Nephron progenitor cell (in vitro differentiated cells): ENCODE data around the gene LONRF2.

ENCODE experiments used
- DNase-seq: peaks from one replicate; pipeline ENCODE4 v3.0.0; 2021
- H3K27ac Mint-ChIP-seq: 2 replicates; pipeline ENCODE4 v1.8.0; 2021; ENCODE audit warnings: mild to moderate bottlenecking, moderate library complexity, mixed read lengths
- H3K27me3 Mint-ChIP-seq: 2 replicates; pipeline ENCODE4 v1.8.0; 2021; ENCODE audit warnings: mild to moderate bottlenecking, low read depth, mixed read lengths; ENCODE audit not compliant: poor library complexity
- H3K36me3 Mint-ChIP-seq: 2 replicates; pipeline ENCODE4 v1.8.0; 2021; ENCODE audit warnings: low read depth, mixed read lengths
- H3K4me1 Mint-ChIP-seq: 2 replicates; pipeline ENCODE4 v1.8.0; 2021; ENCODE audit warnings: mixed read lengths
- H3K4me3 Mint-ChIP-seq: 2 replicates; pipeline ENCODE4 v1.8.0; 2021; ENCODE audit warnings: mild to moderate bottlenecking, moderate library complexity, mixed read lengths
- H3K9me3 Mint-ChIP-seq: 2 replicates; pipeline ENCODE4 v1.8.0; 2021; ENCODE audit warnings: mild to moderate bottlenecking, moderate library complexity, mixed read lengths
- TF ChIP-seq, protein P1 (sequence below): fragments of 200-600 bp; sonication (generic); IDR thresholded peaks from 2 replicates; pipeline ENCODE4 v1.5.0; 2021; ENCODE audit warnings: antibody characterized with exemption

Gene LONRF2

DNA sequence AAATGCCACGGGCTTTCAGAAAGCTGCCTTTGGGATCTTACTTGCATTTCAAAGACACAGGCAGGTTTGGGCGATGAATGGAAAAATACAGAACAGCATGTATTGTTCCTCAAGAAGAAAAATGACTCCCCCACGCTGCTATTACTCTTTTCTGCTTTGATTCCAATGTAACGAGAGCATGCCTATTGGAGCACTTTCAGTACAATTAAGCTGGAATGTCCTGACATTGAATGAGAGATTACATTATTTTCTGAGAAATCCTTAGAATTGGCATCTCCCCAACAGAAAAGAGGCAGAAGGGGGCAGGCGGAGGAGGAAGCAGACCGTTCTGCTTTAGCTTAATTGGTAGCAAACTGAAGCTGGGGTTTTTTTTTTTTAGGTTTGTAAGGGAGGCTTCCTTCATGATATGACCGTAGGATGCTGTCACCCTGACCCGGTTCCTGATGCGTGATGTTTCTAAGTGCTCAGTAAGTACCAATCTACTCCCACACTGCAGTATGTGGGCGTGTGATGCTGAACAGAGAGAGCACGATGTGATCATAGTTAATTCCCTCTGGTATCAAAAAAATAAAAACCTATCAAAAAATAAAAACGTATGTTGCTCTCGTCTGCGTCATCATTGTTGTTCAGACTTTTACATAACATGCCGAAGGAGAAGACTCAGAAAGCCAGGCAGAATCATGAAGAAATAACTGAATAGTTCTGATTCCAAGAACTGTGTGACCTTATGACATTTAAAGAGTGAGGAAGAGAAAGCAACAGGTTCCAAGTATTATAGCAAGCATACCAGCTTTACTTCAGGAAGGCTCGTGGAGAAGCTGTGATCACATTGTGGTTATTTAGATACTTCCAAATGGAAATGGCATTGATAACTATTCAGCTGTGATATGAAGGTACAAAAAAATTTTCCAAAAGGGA lies 40.5 kb downstream of the LONRF2 start:
- Mint-ChIP-seq H3K27me3 (peaks cover 3% of the 10 kb centered on the region), H3K36me3 (no peaks in the 10 kb centered on the region), H3K4me1 (peaks cover 25% of the 10 kb centered on the region), H3K4me3 (no peak overlapping the region), H3K27ac (no peak overlapping the region), H3K9me3 (no peaks in the 10 kb centered on the region)
- DNase-seq = no peak
- TF ChIP-seq, protein P1, sequence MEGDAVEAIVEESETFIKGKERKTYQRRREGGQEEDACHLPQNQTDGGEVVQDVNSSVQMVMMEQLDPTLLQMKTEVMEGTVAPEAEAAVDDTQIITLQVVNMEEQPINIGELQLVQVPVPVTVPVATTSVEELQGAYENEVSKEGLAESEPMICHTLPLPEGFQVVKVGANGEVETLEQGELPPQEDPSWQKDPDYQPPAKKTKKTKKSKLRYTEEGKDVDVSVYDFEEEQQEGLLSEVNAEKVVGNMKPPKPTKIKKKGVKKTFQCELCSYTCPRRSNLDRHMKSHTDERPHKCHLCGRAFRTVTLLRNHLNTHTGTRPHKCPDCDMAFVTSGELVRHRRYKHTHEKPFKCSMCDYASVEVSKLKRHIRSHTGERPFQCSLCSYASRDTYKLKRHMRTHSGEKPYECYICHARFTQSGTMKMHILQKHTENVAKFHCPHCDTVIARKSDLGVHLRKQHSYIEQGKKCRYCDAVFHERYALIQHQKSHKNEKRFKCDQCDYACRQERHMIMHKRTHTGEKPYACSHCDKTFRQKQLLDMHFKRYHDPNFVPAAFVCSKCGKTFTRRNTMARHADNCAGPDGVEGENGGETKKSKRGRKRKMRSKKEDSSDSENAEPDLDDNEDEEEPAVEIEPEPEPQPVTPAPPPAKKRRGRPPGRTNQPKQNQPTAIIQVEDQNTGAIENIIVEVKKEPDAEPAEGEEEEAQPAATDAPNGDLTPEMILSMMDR = no peak

GRCh38 chr2:100279586-100280534 lies 42.4 kb downstream of the LONRF2 start:
- TF ChIP-seq, protein P1 = no peak
- H3K4me1 Mint-ChIP-seq = peaks cover 12% of the 10 kb centered on the region
- no peaks in the 10 kb centered on the region for H3K9me3 Mint-ChIP-seq
- no peaks in the 10 kb centered on the region for H3K36me3 Mint-ChIP-seq
- H3K4me3 Mint-ChIP-seq = no peak overlapping the region
- peaks cover 3% of the 10 kb centered on the region for H3K27me3 Mint-ChIP-seq
- no peak overlapping the region for H3K27ac Mint-ChIP-seq
- DNase-seq = no peak

GRCh38 chr2:100278986-100279385 lies 43.3 kb downstream of the LONRF2 start:
- TF ChIP-seq, protein P1 = no peak
- Mint-ChIP-seq H3K27me3 (peaks cover 3% of the 10 kb centered on the region), H3K27ac (no peak overlapping the region), H3K36me3 (no peaks in the 10 kb centered on the region), H3K9me3 (no peaks in the 10 kb centered on the region), H3K4me1 (peaks cover 12% of the 10 kb centered on the region), H3K4me3 (no peak overlapping the region)
- DNase-seq = no peak

GRCh38 chr2:100278501-100278900 lies 43.8 kb downstream of the LONRF2 start:
- H3K4me3 Mint-ChIP-seq = no peak overlapping the region
- peaks cover 3% of the 10 kb centered on the region for H3K27me3 Mint-ChIP-seq
- no peaks in the 10 kb centered on the region for H3K36me3 Mint-ChIP-seq

GRCh38 chr2:100277540-100278207 lies 44.6 kb downstream of the LONRF2 start:
- no peak for DNase-seq
- TF ChIP-seq, protein P1 = no peak
- Mint-ChIP-seq H3K27ac (no peak overlapping the region), H3K4me3 (no peak overlapping the region), H3K27me3 (peaks cover 3% of the 10 kb centered on the region), H3K4me1 (peaks cover 12% of the 10 kb centered on the region), H3K9me3 (no peaks in the 10 kb centered on the region), H3K36me3 (no peaks in the 10 kb centered on the region)

More at GRCh38 chr2:100278501-100278900, 43.8 kb downstream of the LONRF2 start:
- H3K4me1 Mint-ChIP-seq = peaks cover 12% of the 10 kb centered on the region
- no peaks in the 10 kb centered on the region for H3K9me3 Mint-ChIP-seq
- no peak overlapping the region for H3K27ac Mint-ChIP-seq
- TF ChIP-seq, protein P1 = no peak
- no peak for DNase-seq
